HEK293 (cell line): ENCODE results near the gene SEPTIN5.

Experiments
- MYNN ChIP-seq: fragments of 450-650 bp; formaldehyde crosslinking; IDR thresholded peaks from 2 replicates; pipeline ENCODE4 v1.5.1; 2016; ENCODE audit warnings: missing biosample characterization, missing genetic modification characterization, borderline replicate concordance
- RBAK ChIP-seq: fragments of 450-650 bp; formaldehyde crosslinking; IDR thresholded peaks from 2 replicates; pipeline ENCODE4 v1.5.1; 2016; ENCODE audit warnings: missing biosample characterization, missing genetic modification characterization
- TCF7L2 ChIP-seq: IDR thresholded peaks from 2 replicates; pipeline ENCODE4 v1.6.1; 2011; ENCODE audit warnings: low read depth, mild to moderate bottlenecking, inconsistent platforms, low read length, moderate library complexity, borderline replicate concordance
- YY1 ChIP-seq: fragments of 450-650 bp; formaldehyde crosslinking; IDR thresholded peaks from 2 replicates; pipeline ENCODE4 v1.5.1; 2018; ENCODE audit warnings: missing biosample characterization, missing genetic modification characterization
- ZNF114 ChIP-seq: fragments of 450-650 bp; formaldehyde crosslinking; IDR thresholded peaks from 2 replicates; pipeline ENCODE4 v1.5.0; 2017; ENCODE audit warnings: missing biosample characterization, missing genetic modification characterization
- ZNF274 ChIP-seq, 2 experiments: fragments of 200-500 bp in 1 of 2; fragments of 450-650 bp in 1 of 2; sonication (Bioruptor generic) in 1 of 2; formaldehyde crosslinking in 1 of 2; IDR thresholded peaks; 2 replicates each; pipeline versions ENCODE4 v1.5.1 to v1.6.1; 2014 to 2016; ENCODE audit warnings: borderline replicate concordance in 1 of 2, inconsistent platforms in 1 of 2, low read length in 1 of 2, missing biosample characterization in 1 of 2, missing genetic modification characterization in 1 of 2
- ZNF561 ChIP-seq: fragments of 450-650 bp; IDR thresholded peaks from 2 replicates; pipeline ENCODE4 v1.5.1; 2018; ENCODE audit warnings: missing biosample characterization, missing genetic modification characterization, borderline replicate concordance
- TF ChIP-seq, protein P1 (sequence below): fragments of 450-650 bp; formaldehyde crosslinking; IDR thresholded peaks from 2 replicates; pipeline ENCODE4 v1.5.1; 2016; ENCODE audit warnings: missing biosample characterization, missing genetic modification characterization
- TF ChIP-seq, protein P2 (sequence below): fragments of 450-650 bp; formaldehyde crosslinking; IDR thresholded peaks from 2 replicates; pipeline ENCODE4 v1.5.1; 2016; ENCODE audit warnings: missing biosample characterization, missing genetic modification characterization
- TF ChIP-seq, protein P3 (sequence below): sonication (generic); formaldehyde crosslinking; IDR thresholded peaks from 2 replicates; pipeline ENCODE4 v1.8.1; 2022; ENCODE audit warnings: mild to moderate bottlenecking, moderate library complexity, missing genetic modification reagents

DNA sequence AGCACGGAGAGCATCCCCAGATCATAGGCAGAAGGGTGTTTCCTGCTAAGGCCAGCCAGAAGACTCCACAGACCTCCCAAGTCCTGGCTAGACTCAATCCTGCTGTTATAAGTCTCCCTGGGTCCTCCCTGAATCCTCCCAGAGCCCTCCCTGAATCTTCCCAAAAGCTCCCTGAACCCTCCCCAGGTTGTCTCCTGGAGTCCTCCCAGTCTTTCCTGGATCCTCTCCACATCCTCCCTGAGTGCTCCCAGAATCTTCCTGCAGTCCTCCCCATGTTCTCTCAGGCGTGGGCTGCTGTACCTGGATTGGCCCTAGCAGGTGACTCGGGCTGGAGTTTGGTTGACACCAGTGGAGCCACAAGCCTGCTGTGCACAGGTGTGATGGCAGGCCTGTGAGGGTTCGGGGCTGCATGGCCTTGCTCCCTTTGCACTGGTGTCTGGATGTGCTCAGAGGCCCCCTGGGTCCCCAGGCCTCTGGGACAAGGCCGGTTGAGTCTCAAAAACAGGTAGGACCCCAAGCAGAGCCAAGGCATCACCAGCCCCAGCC is 20.6 kb downstream of the SEPTIN5 start:
- TF ChIP-seq, protein P1, sequence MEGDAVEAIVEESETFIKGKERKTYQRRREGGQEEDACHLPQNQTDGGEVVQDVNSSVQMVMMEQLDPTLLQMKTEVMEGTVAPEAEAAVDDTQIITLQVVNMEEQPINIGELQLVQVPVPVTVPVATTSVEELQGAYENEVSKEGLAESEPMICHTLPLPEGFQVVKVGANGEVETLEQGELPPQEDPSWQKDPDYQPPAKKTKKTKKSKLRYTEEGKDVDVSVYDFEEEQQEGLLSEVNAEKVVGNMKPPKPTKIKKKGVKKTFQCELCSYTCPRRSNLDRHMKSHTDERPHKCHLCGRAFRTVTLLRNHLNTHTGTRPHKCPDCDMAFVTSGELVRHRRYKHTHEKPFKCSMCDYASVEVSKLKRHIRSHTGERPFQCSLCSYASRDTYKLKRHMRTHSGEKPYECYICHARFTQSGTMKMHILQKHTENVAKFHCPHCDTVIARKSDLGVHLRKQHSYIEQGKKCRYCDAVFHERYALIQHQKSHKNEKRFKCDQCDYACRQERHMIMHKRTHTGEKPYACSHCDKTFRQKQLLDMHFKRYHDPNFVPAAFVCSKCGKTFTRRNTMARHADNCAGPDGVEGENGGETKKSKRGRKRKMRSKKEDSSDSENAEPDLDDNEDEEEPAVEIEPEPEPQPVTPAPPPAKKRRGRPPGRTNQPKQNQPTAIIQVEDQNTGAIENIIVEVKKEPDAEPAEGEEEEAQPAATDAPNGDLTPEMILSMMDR (tag by site-specific recombination), result no peak
- TF ChIP-seq, protein P2, sequence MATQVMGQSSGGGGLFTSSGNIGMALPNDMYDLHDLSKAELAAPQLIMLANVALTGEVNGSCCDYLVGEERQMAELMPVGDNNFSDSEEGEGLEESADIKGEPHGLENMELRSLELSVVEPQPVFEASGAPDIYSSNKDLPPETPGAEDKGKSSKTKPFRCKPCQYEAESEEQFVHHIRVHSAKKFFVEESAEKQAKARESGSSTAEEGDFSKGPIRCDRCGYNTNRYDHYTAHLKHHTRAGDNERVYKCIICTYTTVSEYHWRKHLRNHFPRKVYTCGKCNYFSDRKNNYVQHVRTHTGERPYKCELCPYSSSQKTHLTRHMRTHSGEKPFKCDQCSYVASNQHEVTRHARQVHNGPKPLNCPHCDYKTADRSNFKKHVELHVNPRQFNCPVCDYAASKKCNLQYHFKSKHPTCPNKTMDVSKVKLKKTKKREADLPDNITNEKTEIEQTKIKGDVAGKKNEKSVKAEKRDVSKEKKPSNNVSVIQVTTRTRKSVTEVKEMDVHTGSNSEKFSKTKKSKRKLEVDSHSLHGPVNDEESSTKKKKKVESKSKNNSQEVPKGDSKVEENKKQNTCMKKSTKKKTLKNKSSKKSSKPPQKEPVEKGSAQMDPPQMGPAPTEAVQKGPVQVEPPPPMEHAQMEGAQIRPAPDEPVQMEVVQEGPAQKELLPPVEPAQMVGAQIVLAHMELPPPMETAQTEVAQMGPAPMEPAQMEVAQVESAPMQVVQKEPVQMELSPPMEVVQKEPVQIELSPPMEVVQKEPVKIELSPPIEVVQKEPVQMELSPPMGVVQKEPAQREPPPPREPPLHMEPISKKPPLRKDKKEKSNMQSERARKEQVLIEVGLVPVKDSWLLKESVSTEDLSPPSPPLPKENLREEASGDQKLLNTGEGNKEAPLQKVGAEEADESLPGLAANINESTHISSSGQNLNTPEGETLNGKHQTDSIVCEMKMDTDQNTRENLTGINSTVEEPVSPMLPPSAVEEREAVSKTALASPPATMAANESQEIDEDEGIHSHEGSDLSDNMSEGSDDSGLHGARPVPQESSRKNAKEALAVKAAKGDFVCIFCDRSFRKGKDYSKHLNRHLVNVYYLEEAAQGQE, result no peak
- TF ChIP-seq ZNF561 (no peak), ZNF114 (tag by site-specific recombination) (no peak), YY1 (no peak), TCF7L2 (no peak), MYNN (tag by site-specific recombination) (no peak), RBAK (no peak), ZNF274 (IDR thresholded peaks at IDR 0.05; ENCODE audit: low read length) (no peak), ZNF274 (tag by site-specific recombination; IDR thresholded peaks at IDR 0.05; ENCODE audit: borderline replicate concordance) (no peak)
- TF ChIP-seq, protein P3, sequence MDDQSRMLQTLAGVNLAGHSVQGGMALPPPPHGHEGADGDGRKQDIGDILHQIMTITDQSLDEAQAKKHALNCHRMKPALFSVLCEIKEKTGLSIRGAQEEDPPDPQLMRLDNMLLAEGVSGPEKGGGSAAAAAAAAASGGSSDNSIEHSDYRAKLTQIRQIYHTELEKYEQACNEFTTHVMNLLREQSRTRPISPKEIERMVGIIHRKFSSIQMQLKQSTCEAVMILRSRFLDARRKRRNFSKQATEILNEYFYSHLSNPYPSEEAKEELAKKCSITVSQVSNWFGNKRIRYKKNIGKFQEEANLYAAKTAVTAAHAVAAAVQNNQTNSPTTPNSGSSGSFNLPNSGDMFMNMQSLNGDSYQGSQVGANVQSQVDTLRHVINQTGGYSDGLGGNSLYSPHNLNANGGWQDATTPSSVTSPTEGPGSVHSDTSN, result no peak
